ENCODE measurements around the gene VWA2.

The VWA2 gene

GRCh38 chr10:114294549-114294948 lies 55.5 kb downstream of the VWA2 start:
- no peak for DNase-seq (ENCODE audit: low read depth, low spot score)

DNA sequence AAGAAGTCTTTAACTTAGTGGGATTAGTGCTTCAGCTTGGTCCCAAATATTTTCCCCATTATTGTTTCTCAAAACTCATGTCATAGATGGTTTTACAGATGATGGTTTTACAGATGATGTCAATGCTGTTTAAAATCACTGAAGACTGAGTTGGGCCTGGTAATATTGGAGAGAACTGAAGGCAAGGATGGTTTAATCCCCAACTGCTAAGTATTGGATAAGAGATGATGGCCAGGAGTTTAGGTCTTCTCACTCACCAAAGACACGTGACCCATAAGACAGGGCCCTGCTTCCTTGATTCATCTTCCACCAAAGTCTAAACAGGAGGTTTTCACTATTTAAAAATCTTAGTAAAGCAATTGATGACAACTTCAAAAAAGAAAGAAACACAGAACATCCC lies 56.3 kb downstream of the VWA2 start:
- DNase-seq (ENCODE audit: low read depth, low spot score) = no peak

GRCh38 chr10:114297136-114297705 lies 58.2 kb downstream of the VWA2 start:
- no peak for DNase-seq (ENCODE audit: low read depth, low spot score)

DNA sequence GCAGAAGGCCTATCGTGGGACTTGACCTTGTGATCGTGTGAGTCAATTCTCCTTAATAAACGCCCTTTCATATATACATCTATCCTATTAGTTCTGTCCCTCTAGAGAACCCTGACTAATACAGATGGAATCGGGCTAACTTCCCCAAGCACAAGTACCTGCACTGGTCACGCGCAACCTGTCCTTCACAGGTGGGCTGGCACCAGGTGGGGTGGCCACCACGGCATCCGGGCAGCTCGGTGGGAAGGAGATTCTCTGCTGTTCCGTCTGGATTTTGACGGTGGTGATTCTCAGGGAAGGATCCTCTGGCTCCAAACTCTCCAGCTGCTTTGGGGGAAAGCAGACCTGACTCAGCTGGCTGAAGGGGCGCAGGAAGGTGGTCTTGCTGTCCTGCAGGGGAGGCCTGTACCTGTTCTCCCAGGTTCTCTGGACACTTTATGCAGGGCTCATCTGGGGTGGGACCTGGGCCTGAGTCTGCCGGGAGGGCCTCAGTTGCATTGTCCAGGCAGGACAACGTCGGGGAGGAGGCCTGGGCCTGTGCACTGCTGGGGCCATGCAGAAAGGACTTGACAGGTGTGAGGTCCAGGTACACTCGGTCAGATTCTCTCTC lies 61.1 kb downstream of the VWA2 start:
- no peak for DNase-seq (ENCODE audit: low read depth, low spot score)

GRCh38 chr10:114301177-114301576 lies 62.1 kb downstream of the VWA2 start:
- DNase-seq (ENCODE audit: low read depth, low spot score) = no peak

DNA sequence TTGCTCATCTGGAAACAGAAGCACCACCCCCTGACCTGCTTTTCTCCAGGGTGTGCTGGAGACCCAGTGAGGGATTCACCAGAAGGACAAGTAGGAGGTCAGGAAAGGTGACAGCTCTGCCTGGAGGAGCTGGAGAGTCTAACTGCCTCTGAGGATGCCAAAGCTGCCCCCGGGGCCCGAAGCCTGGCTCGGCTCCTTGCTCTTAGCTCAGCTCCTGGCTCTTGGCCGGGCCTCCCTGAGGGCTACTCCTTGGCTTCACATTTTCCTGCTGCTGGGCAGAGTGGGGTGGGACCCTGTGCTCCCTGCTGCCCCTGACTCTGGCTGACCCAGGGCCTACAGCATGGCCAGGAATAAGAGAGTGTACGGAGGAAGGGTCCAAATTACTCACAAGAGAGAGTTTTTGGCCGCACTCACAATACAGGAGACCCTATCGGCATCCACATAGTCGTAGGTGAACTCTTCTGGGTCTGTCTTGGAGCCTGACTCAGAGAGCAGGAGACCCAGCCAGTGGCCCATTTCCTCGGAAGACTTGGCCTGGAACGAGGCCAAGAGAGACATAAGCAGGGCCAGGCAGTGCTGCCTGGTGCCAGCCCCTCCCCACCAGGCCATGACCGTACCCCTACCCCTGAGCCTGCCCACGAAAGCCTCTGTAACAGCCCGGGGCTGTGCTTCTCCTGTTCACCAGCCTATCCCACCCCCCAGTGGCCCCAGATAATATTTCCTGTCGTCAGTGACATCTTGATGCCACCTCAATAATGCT lies 63.1 kb downstream of the VWA2 start:
- no peak for DNase-seq (ENCODE audit: low read depth, low spot score)

DNA sequence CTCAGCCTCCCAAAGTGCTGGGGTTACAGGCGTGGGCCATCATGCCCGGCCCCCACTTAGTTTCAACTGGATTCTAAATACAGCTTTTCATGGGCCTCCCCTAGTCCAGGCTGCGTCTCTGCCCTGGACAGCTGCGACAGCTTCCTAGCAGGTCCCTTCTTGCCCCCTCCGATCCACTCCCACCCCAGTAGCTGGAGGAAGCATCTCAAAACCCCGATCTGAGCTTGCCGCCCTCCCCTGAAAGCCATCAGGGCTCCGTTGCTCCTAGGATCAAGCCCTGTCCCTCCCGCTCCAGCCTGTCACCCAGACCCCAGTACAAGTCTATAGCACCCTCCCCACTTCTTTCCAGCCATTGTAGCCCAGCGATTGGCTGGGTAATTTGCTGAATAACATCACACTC lies 64.5 kb downstream of the VWA2 start:
- no peak for DNase-seq (ENCODE audit: low read depth, low spot score)

DNA sequence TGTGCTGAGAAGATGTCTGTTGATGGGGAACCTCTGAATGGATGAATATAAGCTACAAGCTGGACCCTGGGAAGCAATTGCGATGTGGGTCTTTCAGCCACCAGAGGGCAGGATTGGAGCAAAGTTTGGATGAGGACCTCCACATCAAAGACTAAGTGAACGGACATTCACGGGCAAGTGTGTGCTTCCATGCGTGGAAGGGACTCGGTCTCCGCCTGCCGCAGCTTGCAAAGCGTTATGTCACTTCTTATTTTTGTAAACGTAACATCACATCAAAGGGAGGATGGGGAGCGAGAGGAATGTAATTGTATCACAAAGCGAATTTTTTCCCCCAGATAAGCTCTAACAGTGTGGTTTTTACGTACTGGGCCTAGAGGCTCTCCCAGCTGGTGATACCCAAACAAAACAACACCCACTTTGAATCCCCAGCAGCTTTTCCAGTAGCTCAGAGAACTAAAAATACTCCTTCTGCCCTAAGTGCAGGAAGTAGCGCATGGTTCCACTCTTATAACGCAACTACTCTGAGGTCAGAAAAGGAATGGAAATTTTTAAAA lies 65.0 kb downstream of the VWA2 start:
- DNase-seq (ENCODE audit: low read depth, low spot score) = peak; percentile 32

GRCh38 chr10:114304571-114305421 lies 65.7 kb downstream of the VWA2 start:
- peak; percentile 16 for DNase-seq (ENCODE audit: low read depth, low spot score)

- no peak for DNase-seq (ENCODE audit: low read depth, low spot score)
Measured at GRCh38 chr10:114305521-114305925, 66.5 kb downstream of the VWA2 start.

- DNase-seq (ENCODE audit: low read depth, low spot score) = no peak
Measured at GRCh38 chr10:114306116-114306973, 67.3 kb downstream of the VWA2 start.

- DNase-seq (ENCODE audit: low read depth, low spot score) = no peak
Measured at GRCh38 chr10:114307731-114308130, 68.7 kb downstream of the VWA2 start.

DNA sequence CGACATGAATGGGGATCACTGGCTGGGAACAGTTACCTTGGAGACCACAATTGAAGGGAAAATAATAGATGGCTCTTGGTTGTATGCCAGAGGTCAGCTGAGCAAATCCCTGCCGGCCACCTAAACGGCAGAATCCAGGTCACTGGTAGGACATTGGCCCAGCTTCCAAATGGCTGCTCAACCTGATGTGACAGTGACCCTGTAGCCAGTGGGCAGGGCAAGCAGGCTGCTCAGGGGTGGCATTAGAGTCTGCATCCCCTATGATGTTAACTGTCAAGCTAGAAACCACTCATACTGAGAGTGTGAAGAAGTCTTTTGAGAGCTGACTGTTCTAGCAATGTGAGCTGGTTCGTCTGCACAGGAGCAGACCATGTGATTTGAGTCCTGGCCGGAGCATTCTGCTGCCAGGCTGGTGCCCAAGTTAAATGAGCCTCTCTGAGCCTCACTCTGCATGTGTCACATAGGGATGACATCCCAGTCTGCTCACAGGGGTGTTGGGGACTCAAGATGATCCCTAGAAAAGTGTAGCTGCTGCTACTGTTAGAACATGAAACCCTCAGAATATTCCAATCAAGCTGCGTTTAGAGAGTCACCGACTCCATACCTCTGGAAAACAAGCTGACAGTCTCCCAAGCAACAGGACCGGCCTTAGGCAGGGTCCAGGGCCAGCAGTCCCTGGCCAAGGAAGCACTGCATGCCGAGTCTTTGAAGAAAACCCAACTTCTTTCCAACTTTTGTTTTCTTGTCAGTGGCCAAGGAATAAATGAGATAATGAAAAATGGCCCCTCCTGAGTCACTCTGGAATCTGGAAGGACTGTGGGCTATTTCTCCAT lies 69.7 kb downstream of the VWA2 start:
- no peak for DNase-seq (ENCODE audit: low read depth, low spot score)

DNA sequence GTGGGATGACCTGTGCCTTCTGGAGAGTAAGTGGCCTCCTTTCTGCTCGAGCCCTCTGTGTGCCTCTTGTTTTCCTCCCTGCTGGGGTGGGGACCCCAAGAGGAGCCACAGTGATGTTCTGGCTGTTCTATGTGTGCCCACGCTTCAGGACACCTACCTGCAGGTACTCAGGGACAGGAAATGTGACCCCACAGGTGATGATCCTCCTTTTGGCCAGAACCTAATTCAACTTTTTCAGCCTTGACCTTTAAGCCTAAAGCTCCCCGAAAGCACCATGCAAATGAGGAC lies 70.3 kb downstream of the VWA2 start:
- DNase-seq (ENCODE audit: low read depth, low spot score) = no peak

DNA sequence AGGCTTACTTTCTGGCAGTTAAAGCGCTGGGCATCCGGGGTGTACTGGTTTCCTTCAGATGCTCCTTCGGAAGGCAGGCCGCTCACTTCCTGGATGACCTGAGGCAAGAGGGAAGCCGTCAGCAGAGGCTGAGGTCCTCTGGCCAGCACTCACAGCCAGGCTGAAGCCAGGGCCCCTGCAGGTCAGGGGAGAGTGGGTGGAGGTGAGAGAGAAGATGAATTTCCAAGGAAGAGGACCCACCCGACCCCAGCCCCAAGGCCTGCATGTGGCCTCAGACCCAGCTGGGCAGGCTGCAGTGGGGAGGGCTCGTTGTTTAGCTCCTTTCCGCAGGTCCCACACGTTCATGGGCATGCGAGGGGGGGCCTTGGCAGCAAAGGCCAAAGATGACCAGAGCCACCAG lies 71.3 kb downstream of the VWA2 start:
- DNase-seq (ENCODE audit: low read depth, low spot score) = no peak

- no peak for DNase-seq (ENCODE audit: low read depth, low spot score)
Measured at GRCh38 chr10:114311023-114311422, 72.0 kb downstream of the VWA2 start.

DNA sequence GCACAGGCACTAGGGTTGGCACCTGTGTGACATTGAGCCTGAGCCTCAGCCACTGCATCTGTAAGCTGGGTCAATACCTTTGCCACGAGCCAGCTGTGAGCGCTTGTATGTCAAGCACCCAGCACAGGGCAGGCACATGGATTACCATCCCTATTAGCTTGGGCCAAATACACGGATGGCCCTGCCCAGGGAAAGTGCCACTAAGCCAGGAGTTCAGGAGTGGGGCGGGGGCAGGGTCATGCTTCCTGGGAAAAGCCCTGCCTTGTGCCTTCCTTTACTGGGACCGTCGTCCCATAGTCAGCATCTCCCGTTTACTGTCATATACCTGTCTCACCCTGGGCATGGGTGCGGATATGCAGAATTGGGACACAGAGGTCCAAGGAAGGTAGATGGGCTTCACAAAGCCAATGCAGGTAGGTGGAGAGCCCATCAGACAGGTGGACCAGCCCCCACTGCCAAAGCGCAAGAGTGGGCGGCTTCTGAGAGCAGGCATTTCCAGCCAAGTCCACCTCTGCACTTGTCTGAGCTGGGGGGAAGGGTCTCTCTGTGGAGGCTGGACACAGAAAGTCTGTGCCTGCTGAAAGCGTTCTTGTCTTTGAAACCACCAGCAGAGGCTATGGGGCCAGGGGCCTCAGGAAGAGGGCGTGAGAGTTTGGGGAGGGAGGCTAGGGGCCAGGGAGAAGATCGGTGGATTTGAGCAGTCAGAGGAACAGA lies 72.6 kb downstream of the VWA2 start:
- no peak for DNase-seq (ENCODE audit: low read depth, low spot score)

- DNase-seq (ENCODE audit: low read depth, low spot score) = no peak
Measured at GRCh38 chr10:114313139-114313538, 74.1 kb downstream of the VWA2 start.

- DNase-seq (ENCODE audit: low read depth, low spot score) = no peak
Measured at GRCh38 chr10:114313866-114314265, 74.8 kb downstream of the VWA2 start.

All from activated CD4-positive, CD25-positive, alpha-beta regulatory T cell treated with anti-CD3 and anti-CD28 coated beads, Interleukin-2, amount 50 U/mL, for 16 hours (primary cell).